HepG2 (cell line): ENCODE results near the gene C5. TPM values are rescaled to one million over a fixed set of nuclear protein-coding genes. Genes with fewer than 3 reads are reported as not detected.

Experiments
- ETV5 ChIP-seq: IDR thresholded peaks from 2 replicates; pipeline ENCODE4 v1.6.1; 2018; ENCODE audit warnings: missing biosample characterization, missing genetic modification reagents, inconsistent platforms, borderline replicate concordance
- GFI1 ChIP-seq: sonication (generic); formaldehyde crosslinking; IDR thresholded peaks from 2 replicates; pipeline ENCODE4 v1.5.0; 2020; ENCODE audit warnings: missing genetic modification reagents, mild to moderate bottlenecking, borderline replicate concordance
- IKZF1 ChIP-seq: fragments of 450-650 bp; IDR thresholded peaks from 2 replicates; pipeline ENCODE4 v1.7.1; 2016
- JARID2 ChIP-seq: sonication (generic); formaldehyde crosslinking; IDR thresholded peaks from 2 replicates; pipeline ENCODE4 v1.8.1; 2023; ENCODE audit warnings: missing genetic modification reagents, inconsistent platforms; ENCODE audit not compliant: insufficient replicate concordance
- JUN ChIP-seq: sonication (generic); formaldehyde crosslinking; IDR thresholded peaks from 2 replicates; pipeline ENCODE4 v1.4.0; 2020; ENCODE audit warnings: mild to moderate bottlenecking, missing genetic modification reagents
- KDM5B ChIP-seq: sonication (generic); formaldehyde crosslinking; IDR thresholded peaks from 2 replicates; pipeline ENCODE4 v1.4.0; 2020; ENCODE audit warnings: missing genetic modification reagents, mild to moderate bottlenecking, borderline replicate concordance
- KMT2A ChIP-seq: sonication (generic); formaldehyde crosslinking; IDR thresholded peaks from 2 replicates; pipeline ENCODE4 v1.4.0; 2020; ENCODE audit warnings: missing genetic modification reagents
- NCOA2 ChIP-seq: sonication (generic); formaldehyde crosslinking; IDR thresholded peaks from 2 replicates; pipeline ENCODE4 v1.8.0; 2022; ENCODE audit warnings: inconsistent platforms
- NFIB ChIP-seq: sonication (generic); formaldehyde crosslinking; IDR thresholded peaks from 2 replicates; pipeline ENCODE4 v1.9.0; 2021; ENCODE audit warnings: missing genetic modification reagents, mild to moderate bottlenecking, borderline replicate concordance
- NKX3-1 ChIP-seq: sonication (generic); formaldehyde crosslinking; IDR thresholded peaks from 2 replicates; pipeline ENCODE4 v1.5.0; 2020; ENCODE audit warnings: missing genetic modification reagents
- POLR2G ChIP-seq: fragments of 200-400 bp; formaldehyde crosslinking; IDR thresholded peaks from 2 replicates; pipeline ENCODE4 v1.6.1; 2018; ENCODE audit warnings: mild to moderate bottlenecking, low read depth, low read length, moderate library complexity
- RFX1 ChIP-seq: fragments of 450-650 bp; IDR thresholded peaks from 2 replicates; pipeline ENCODE4 v1.6.1; 2017
- XRCC5 ChIP-seq: fragments of 200-400 bp; formaldehyde crosslinking; optimal IDR thresholded peaks from 2 replicates; pipeline ENCODE3; 2017; ENCODE audit warnings: mild to moderate bottlenecking, low read length
- ZMYM3 ChIP-seq: sonication (generic); formaldehyde crosslinking; IDR thresholded peaks from 2 replicates; pipeline ENCODE4 v1.5.1; 2020; ENCODE audit warnings: mild to moderate bottlenecking, missing genetic modification reagents
- ZNF160 ChIP-seq: sonication (generic); formaldehyde crosslinking; IDR thresholded peaks from 2 replicates; pipeline ENCODE4 v1.8.0; 2022; ENCODE audit warnings: mild to moderate bottlenecking, inconsistent platforms, missing genetic modification reagents
- ZNF468 ChIP-seq: sonication (generic); formaldehyde crosslinking; IDR thresholded peaks from 2 replicates; pipeline ENCODE4 v1.8.0; 2022; ENCODE audit warnings: mild to moderate bottlenecking, moderate library complexity, missing genetic modification reagents
- ZNF605 ChIP-seq: sonication (generic); formaldehyde crosslinking; IDR thresholded peaks from 2 replicates; pipeline ENCODE4 v1.8.0; 2022; ENCODE audit warnings: mild to moderate bottlenecking, missing genetic modification reagents
- polyA plus RNA-seq, 8 experiments: library from polyadenylated mRNA; depleted of rRNA in 3 of 8; stranded (reverse) in 7 of 8; unstranded in 1 of 8; fragments of >200 nt; fragmentation: Illumina TruSeq in 4 of 8; extraction: Trizol in 4 of 8; gene quantifications; 2 replicates each; pipeline versions ENCODE4 v1.2.1 to v1.2.3, GENCODE V29; 2011 to 2016; ENCODE audit warnings: low read depth in 4 of 8, missing spikeins in 1 of 8, mixed read lengths in 1 of 8; ENCODE audit not compliant: insufficient read depth in 1 of 8
- total RNA-seq, 5 experiments: library from RNA; depleted of rRNA; stranded (reverse); fragments of >200 nt; fragmentation: Illumina TruSeq; extraction: Trizol; gene quantifications; 2 replicates each; pipeline ENCODE4 v1.2.3, GENCODE V29; 2016; ENCODE audit warnings: low read depth in 1 of 5
- TF ChIP-seq, protein P1 (sequence below): IDR thresholded peaks from 2 replicates; pipeline ENCODE4 v1.6.1; 2016; ENCODE audit warnings: mild to moderate bottlenecking
- TF ChIP-seq, protein P2 (sequence below): IDR thresholded peaks from 2 replicates; pipeline ENCODE4 v1.6.1; 2012; ENCODE audit warnings: low read depth, low read length, improper control_type of control experiment
- TF ChIP-seq, protein P3 (sequence below): sonication (generic); formaldehyde crosslinking; IDR thresholded peaks from 2 replicates; pipeline ENCODE4 v1.4.0; 2020; ENCODE audit warnings: missing genetic modification reagents
- TF ChIP-seq, protein P4 (sequence below): sonication (generic); formaldehyde crosslinking; IDR thresholded peaks from 2 replicates; pipeline ENCODE4 v1.9.0; 2021; ENCODE audit warnings: missing genetic modification reagents, borderline replicate concordance
- TF ChIP-seq, protein P5 (sequence below): sonication (generic); formaldehyde crosslinking; IDR thresholded peaks from 2 replicates; pipeline ENCODE4 v1.5.1; 2020; ENCODE audit warnings: missing genetic modification reagents, mild to moderate bottlenecking, borderline replicate concordance

C5 gene
- total and polyA plus RNA-seq, 2 of the 13 experiments (the other 11 are each of a cell fraction or from before 2014, with no cell fraction given), result 57.6 to 192 TPM

DNA sequence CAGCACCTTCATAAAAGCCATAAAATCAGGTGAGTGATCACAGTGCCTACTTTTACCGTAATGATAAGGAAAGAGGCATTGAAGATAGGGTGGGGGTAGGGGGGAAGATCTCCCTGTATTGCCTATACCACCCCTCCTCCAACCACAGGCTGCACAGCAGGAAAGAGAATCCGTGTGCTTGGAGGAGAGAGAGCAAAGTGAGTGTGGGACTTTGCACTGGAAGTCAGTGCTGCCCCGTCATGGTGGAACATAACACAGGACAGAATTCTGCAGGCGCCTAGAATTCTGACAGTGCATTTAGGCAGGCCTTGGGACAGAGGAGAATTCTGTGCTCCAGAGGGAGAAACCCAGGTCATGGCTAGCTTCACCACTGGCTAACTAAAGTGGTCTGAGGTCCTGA lies 3.5 kb upstream of the C5 start (continued):
- TF ChIP-seq NFIB (CRISPR knock-in tag) (no peak), KDM5B (CRISPR knock-in tag) (no peak), XRCC5 (peak; percentile 27), ZMYM3 (CRISPR knock-in tag) (peak; percentile 79), ZNF605 (CRISPR knock-in tag) (no peak), NCOA2 (CRISPR knock-in tag) (peak; percentile 75), JUN (CRISPR knock-in tag) (no peak), JARID2 (CRISPR knock-in tag) (no peak), ZNF468 (CRISPR knock-in tag) (no peak), GFI1 (CRISPR knock-in tag) (peak; percentile 57; the same call in 1 of the 2 replicates), NKX3-1 (CRISPR knock-in tag) (no peak), ZNF160 (CRISPR knock-in tag) (no peak), RFX1 (no peak), KMT2A (CRISPR knock-in tag) (0 out of 2 replicates have a peak, but pooled peaks have one; percentile 44), ETV5 (CRISPR knock-in tag) (peak; percentile 72), POLR2G (0 out of 2 replicates have a peak, but pooled peaks have one; percentile 31), IKZF1 (no peak)
- TF ChIP-seq, protein P1, sequence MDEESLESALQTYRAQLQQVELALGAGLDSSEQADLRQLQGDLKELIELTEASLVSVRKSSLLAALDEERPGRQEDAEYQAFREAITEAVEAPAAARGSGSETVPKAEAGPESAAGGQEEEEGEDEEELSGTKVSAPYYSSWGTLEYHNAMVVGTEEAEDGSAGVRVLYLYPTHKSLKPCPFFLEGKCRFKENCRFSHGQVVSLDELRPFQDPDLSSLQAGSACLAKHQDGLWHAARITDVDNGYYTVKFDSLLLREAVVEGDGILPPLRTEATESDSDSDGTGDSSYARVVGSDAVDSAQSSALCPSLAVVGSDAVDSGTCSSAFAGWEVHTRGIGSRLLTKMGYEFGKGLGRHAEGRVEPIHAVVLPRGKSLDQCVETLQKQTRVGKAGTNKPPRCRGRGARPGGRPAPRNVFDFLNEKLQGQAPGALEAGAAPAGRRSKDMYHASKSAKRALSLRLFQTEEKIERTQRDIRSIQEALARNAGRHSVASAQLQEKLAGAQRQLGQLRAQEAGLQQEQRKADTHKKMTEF (CRISPR knock-in tag), result 0 out of 2 replicates have a peak, but pooled peaks have one; percentile 22
- TF ChIP-seq, protein P2, sequence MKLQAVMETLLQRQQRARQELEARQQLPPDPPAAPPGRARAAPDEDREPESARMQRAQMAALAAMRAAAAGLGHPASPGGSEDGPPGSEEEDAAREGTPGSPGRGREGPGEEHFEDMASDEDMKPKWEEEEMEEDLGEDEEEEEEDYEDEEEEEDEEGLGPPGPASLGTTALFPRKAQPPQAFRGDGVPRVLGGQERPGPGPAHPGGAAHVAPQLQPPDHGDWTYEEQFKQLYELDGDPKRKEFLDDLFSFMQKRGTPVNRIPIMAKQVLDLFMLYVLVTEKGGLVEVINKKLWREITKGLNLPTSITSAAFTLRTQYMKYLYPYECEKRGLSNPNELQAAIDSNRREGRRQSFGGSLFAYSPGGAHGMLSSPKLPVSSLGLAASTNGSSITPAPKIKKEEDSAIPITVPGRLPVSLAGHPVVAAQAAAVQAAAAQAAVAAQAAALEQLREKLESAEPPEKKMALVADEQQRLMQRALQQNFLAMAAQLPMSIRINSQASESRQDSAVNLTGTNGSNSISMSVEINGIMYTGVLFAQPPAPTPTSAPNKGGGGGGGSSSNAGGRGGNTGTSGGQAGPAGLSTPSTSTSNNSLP, result peak; percentile 30; the same call in 1 of the 2 replicates
- TF ChIP-seq, protein P3, sequence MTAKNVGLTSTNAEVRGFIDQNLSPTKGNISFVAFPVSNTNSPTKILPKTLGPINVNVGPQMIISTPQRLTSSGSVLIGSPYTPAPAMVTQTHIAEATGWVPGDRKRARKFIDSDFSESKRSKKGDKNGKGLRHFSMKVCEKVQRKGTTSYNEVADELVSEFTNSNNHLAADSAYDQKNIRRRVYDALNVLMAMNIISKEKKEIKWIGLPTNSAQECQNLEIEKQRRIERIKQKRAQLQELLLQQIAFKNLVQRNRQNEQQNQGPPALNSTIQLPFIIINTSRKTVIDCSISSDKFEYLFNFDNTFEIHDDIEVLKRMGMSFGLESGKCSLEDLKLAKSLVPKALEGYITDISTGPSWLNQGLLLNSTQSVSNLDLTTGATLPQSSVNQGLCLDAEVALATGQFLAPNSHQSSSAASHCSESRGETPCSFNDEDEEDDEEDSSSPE (CRISPR knock-in tag), result no peak
- TF ChIP-seq, protein P4, sequence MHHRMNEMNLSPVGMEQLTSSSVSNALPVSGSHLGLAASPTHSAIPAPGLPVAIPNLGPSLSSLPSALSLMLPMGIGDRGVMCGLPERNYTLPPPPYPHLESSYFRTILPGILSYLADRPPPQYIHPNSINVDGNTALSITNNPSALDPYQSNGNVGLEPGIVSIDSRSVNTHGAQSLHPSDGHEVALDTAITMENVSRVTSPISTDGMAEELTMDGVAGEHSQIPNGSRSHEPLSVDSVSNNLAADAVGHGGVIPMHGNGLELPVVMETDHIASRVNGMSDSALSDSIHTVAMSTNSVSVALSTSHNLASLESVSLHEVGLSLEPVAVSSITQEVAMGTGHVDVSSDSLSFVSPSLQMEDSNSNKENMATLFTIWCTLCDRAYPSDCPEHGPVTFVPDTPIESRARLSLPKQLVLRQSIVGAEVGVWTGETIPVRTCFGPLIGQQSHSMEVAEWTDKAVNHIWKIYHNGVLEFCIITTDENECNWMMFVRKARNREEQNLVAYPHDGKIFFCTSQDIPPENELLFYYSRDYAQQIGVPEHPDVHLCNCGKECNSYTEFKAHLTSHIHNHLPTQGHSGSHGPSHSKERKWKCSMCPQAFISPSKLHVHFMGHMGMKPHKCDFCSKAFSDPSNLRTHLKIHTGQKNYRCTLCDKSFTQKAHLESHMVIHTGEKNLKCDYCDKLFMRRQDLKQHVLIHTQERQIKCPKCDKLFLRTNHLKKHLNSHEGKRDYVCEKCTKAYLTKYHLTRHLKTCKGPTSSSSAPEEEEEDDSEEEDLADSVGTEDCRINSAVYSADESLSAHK (CRISPR knock-in tag), result no peak
- TF ChIP-seq, protein P5, sequence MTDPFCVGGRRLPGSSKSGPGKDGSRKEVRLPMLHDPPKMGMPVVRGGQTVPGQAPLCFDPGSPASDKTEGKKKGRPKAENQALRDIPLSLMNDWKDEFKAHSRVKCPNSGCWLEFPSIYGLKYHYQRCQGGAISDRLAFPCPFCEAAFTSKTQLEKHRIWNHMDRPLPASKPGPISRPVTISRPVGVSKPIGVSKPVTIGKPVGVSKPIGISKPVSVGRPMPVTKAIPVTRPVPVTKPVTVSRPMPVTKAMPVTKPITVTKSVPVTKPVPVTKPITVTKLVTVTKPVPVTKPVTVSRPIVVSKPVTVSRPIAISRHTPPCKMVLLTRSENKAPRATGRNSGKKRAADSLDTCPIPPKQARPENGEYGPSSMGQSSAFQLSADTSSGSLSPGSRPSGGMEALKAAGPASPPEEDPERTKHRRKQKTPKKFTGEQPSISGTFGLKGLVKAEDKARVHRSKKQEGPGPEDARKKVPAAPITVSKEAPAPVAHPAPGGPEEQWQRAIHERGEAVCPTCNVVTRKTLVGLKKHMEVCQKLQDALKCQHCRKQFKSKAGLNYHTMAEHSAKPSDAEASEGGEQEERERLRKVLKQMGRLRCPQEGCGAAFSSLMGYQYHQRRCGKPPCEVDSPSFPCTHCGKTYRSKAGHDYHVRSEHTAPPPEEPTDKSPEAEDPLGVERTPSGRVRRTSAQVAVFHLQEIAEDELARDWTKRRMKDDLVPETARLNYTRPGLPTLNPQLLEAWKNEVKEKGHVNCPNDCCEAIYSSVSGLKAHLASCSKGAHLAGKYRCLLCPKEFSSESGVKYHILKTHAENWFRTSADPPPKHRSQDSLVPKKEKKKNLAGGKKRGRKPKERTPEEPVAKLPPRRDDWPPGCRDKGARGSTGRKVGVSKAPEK, result no peak
